GM21528 (cell line): ENCODE results near the gene PGC.

Experiments used
- ATAC-seq: cut with Tn5 transposase; IDR thresholded peaks from one replicate; pipeline ENCODE4 v1.9.1; 2021; ENCODE audit warnings: mild to moderate bottlenecking, moderate library complexity; ENCODE audit not compliant: unreplicated experiment, low FRiP score

Gene PGC

GRCh38 chr6:41747256-41748101, at the start of gene PGC:
Gene PGC (minus strand): TSS chr6:41747397. CDS start chr6:41747334, 63 bp downstream.
- ATAC-seq, result no peak

- ATAC-seq, result no peak
Observed at GRCh38 chr6:41796474-41796873, 49.3 kb upstream of the PGC start.

GRCh38 chr6:41791984-41792383, 44.8 kb upstream of the PGC start:
- ATAC-seq, result no peak

DNA sequence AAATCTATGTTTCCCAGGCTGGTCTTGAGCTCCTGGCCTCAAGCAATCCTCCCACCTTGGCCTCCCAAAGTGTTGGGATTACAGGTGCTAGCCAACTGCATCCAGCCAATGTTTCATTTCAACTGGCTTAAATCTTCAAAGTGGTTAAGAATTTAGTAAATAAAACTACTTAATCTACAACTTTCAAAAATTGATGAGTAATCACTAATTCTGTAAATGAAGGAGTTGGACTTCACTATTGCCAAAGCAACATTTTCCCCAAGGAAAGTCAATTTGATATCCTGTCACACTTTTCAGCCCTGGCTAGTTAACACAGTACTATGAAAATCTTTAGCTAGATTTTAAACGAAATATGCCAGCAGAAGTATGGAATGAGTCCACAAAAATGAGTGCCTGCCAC, 44.1 kb upstream of the PGC start:
- ATAC-seq, result no peak

DNA sequence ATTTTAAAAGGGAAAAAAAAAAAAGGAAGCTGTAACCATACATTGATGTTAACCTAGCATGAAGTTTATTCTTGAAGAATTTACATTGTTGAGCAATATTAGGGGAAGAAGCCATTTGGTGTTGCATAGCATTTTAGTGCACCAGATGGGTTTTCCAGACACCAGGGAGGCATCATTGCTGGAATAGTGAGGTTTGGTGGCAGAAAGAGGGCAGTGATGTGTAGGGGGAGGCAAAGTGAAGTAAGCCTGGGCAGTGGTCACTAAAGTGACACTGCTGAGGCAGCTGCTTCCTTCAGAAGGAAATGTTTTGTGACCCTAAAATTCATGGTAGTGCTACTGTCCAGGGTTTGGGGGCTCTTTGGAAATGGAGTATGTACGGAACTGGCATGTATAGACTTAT, 42.8 kb upstream of the PGC start:
- ATAC-seq, result no peak

GRCh38 chr6:41789390-41789724, 42.2 kb upstream of the PGC start:
- ATAC-seq, result no peak

GRCh38 chr6:41787219-41787917, 40.2 kb upstream of the PGC start, which contains the start of gene TOMM6:
Gene TOMM6 (plus strand): TSS chr6:41787694. CDS start chr6:41787698, 4 bp downstream.
- peak; percentile 79 for ATAC-seq

- peak; percentile 53 for ATAC-seq
Observed at GRCh38 chr6:41786451-41787218, 39.4 kb upstream of the PGC start.

DNA sequence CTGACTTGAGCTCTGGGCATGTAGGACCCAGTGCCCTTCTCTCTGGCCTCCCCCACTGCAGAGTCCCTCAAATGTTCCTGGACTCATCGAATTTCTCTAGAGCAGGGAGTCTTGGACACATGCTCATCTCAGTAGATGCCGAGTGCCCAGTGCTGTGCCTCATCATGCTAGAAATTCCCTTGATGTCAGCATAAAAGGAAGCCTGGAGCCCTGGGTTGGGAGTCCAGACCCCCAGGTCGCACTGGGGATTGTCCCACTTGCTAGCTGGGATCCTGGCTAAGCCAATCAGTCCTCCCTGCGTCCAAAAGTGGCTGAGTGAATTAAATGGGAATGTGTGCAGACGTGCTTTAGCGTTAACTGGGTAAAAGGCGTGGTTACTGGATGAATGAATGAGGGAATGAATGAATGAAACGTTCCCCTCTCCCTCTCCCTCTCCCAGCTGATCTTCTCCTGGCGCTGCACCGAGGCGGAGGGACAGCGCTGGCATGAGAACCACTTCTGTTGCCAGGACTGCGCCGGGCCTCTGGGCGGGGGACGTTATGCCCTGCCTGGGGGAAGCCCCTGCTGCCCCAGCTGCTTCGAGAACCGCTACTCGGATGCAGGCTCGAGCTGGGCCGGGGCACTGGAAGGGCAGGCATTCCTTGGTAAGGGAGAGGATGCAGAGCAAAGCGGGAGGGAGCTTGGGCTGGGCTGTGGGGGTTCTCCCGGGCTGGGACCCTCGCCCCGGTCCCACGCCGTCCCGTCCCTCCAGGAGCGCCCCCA, 38.7 kb upstream of the PGC start:
- ATAC-seq, result no peak

GRCh38 chr6:41785254-41785653, 38.1 kb upstream of the PGC start:
- no peak for ATAC-seq

DNA sequence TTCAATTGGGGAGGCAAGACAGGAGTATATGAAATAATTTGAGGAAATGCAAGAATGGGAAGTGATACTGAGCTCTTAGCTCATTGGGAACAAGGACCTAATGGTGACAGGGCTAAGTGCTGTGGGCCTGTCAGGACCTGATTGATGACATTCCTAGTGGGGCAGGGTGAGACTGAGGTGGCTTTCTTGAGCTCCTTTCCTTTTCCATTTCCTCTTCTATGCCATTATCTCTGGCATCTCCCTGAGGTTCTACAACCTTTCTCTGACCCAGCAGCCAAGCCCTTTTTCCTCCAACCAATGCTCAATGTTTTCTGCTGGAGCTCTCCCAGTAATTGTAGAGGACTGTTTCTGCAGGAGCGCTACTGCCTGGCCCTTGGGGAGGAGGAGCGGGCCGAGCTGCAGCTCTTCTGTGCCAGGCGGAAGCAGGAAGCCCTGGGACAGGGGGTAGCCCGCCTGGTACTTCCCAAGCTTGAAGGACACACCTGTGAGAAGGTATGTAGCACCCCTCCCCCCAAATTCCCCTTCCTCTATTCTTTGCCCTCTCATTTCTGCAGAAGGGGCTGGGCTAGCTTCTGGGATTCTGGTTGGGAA, 37.5 kb upstream of the PGC start:
- ATAC-seq, result no peak

- no peak for ATAC-seq
Observed at GRCh38 chr6:41783106-41783780, 36.0 kb upstream of the PGC start.

GRCh38 chr6:41781366-41781730, 34.2 kb upstream of the PGC start:
- ATAC-seq, result no peak

DNA sequence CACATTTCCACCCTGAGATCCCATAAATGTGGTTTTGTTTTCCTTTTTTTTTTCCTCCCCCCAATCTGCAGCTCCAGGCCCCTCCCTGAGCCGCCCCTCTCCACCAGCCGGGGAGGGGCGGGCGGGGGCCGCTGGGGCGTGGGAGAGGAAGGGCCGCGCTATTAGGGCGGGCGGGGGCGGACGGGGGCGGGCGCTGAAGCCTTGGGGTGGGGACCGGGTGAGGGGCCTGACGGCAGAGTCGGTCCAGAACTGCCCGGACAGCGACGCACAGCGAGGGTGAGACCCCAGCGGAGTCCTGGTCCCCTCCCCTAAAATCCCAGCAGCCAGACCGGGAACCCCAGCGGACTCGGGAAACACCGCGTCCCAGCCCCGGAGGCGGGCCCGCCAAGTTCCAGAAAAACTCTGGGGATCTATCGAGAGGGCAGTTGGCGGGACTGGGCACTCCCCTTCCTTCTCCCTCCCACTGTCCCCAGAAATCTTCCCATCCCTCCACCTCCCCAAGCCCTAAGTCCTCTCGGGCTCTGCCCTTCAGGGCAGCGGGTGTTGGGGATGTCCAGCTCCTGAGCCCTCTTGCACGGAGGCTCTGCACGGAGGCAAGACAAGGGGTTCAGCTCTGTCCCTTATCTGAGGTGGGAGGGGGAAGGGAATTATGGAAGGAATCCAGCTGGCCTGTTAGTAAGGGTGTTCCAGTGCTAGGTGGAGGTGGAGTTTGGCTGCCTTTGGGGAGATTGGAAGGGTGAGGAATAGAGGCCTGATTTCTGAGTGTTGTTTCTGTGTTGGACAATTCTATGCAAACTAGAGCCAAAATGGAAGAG, 33.6 kb upstream of the PGC start, which contains the start of gene PRICKLE4:
Gene PRICKLE4 (plus strand): TSS at position 232 of the 815 bp plus-strand sequence. CDS start 2,692 bp downstream, outside the sequence.
- no peak for ATAC-seq

DNA sequence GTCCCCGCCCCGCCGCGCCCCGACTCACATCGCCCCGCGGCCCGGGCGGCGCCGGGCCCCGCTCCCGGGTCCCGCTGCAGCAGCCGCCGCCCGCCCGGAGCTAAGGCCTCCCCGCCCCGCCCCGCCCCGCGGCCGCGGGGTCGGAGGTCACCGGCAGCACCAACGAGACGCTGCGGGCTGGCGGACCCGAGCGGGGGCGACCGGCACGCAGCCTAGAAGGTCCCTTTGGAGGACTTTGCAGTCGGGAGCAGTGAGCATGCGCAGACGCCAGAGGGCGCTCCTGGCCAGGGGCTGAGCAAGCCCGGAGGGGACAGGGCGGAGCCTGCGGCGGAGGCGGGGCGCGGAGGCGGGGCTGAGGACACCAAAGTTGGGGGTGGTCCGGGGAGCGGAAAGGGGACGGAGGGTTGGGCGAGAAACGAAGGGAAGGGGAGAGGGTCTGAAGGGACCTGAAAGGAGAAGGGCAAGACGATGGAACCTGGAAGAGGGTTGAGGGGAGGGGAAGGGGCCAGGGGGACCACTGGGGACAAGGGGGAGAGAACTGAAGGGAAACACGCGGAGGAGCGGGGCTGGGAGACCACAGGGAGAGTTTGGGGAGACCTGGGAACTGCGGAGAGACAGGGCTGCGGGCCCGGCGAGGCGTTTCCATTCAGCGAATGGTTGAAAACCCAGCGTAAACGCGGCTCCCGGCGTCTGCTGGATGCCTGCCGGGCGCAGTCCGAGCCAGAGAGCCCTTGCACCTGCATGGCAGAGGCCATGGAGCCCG, 32.8 kb upstream of the PGC start, which contains the start of gene FRS3:
Gene FRS3 (minus strand): TSS at position 113 of the 763 bp plus-strand sequence. CDS start 2,913 bp downstream, outside the sequence.
- peak; percentile 94 for ATAC-seq

DNA sequence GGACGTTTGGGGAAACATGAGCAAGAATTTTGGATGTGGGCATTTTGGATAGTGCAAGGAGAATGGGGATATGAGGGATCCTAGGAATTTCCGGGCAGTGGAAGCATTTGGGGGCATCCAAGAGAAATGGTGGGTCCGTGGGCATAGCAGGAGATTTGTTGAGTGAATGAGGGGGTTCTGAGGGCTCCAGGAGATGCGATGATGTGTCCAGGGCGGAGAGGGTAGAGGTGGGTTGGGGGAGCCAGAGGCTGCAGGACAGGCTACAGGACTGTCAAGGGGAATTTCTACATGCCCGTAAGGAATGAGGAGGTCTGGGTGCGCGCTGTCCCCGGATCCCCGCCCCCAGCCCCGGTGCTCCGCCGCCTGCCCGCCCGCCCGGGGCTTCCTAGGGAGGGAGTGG, 32.1 kb upstream of the PGC start:
- ATAC-seq, result peak; percentile 21

GRCh38 chr6:41778895-41779294, 31.7 kb upstream of the PGC start:
- ATAC-seq, result no peak
